ENCODE data around the gene LSM12.

- no peak for TF ChIP-seq CTCF (conservative IDR thresholded peaks at IDR 0.05; ENCODE audit: low read depth, low read length)
- no peak for TF ChIP-seq EZH2 (IDR thresholded peaks at IDR 0.05; ENCODE audit: borderline replicate concordance, low read depth, low read length, poor library complexity, severe bottlenecking)
Observed at GRCh38 chr17:44113382-44113781, 46.9 kb upstream of the LSM12 start.
